ENCODE measurements around the gene MC5R.

DNA sequence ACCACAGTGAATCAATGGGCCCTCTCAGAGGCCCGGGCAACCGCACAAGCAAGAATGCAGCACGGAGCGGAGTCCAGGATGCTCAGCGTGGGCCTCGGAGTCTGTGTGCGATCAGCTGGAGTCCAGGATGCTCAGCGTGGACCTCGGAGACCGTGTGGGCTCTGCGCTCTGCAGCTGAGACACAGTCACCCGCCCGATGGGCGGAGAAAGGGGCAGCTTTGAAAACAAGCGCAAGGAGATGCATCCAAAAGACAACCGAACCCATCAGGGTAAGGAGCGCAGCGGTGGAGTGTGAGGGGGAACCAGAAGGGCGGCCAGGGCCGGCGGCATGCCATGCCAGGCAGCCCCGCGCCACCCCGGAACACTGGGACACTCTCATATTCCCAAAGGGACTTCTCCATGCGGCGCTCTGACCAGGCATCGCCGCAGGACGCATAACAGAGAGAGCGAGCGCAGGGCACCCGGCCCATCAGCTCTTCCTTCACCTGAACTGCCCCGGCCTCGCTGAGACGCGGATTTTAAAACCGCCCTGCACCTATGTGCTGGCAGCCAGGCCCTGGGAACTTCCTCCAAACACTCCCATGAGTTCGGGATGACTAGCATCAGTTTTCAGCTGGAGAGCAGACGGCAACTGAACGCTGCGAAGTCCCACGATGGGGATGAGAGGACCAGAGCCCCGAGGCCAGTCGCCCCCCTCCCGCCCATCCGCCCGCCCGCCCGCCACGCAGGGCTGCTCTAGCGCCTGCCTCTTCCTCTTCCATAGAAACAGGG, 44.7 kb downstream of the MC5R start:
- TF ChIP-seq, protein P1, sequence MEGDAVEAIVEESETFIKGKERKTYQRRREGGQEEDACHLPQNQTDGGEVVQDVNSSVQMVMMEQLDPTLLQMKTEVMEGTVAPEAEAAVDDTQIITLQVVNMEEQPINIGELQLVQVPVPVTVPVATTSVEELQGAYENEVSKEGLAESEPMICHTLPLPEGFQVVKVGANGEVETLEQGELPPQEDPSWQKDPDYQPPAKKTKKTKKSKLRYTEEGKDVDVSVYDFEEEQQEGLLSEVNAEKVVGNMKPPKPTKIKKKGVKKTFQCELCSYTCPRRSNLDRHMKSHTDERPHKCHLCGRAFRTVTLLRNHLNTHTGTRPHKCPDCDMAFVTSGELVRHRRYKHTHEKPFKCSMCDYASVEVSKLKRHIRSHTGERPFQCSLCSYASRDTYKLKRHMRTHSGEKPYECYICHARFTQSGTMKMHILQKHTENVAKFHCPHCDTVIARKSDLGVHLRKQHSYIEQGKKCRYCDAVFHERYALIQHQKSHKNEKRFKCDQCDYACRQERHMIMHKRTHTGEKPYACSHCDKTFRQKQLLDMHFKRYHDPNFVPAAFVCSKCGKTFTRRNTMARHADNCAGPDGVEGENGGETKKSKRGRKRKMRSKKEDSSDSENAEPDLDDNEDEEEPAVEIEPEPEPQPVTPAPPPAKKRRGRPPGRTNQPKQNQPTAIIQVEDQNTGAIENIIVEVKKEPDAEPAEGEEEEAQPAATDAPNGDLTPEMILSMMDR (IDR thresholded peaks at IDR 0.05): no peak
- no peak for TF ChIP-seq EZH2phosphoT487 (IDR thresholded peaks at IDR 0.05)
- peak; percentile 48 for TF ChIP-seq EZH2 (IDR thresholded peaks at IDR 0.05)

Data from neural progenitor cell (in vitro differentiated cells).